Esophagus squamous epithelium (tissue), 4 donors: ENCODE measurements around the gene ADARB2.

Experiments used
- CTCF ChIP-seq, 6 experiments: fragments of 450-650 bp in 4 of 6; fragments of 200-600 bp in 2 of 6; sonication (generic) in 2 of 6; IDR thresholded peaks; one replicate each; pipeline ENCODE4 v1.5.1; 2016 to 2019; ENCODE audit warnings: antibody characterized with exemption in 6 of 6, mild to moderate bottlenecking in 4 of 6, moderate library complexity in 4 of 6
- POLR2A ChIP-seq, 4 donors: fragments of 450-650 bp; IDR thresholded peaks; one replicate each; pipeline ENCODE4 v1.6.1; 2017; ENCODE audit warnings: antibody characterized with exemption in 4 of 4, mild to moderate bottlenecking in 4 of 4, moderate library complexity in 3 of 4

GRCh38 chr10:1247598-1248261, 489.6 kb downstream of the ADARB2 start:
- TF ChIP-seq CTCF (IDR thresholded peaks at IDR 0.05) (no peak), POLR2A (IDR thresholded peaks at IDR 0.05) (no peak)
